Activated CD4-positive, alpha-beta T cell treated with anti-CD3 and anti-CD28 coated beads, Interleukin-2, amount 50 U/mL, for 4 hours (primary cell): Measurements from ENCODE around the gene MAN1C1.
"Not testable (repeated sequence)": the region's sequence is repeated elsewhere in the genome, so short reads cannot be mapped to it uniquely, and the experiment has no call there.

Experiments
- DNase-seq, 2 experiments: peaks; one replicate each; pipeline ENCODE4 v3.0.0-alpha.2; 2020

MAN1C1 gene

GRCh38 chr1:25699059-25699458, 82.5 kb downstream of the MAN1C1 start:
- DNase-seq = not testable (repeated sequence)

GRCh38 chr1:25699500-25700143, 83.0 kb downstream of the MAN1C1 start:
- DNase-seq = no peak

DNA sequence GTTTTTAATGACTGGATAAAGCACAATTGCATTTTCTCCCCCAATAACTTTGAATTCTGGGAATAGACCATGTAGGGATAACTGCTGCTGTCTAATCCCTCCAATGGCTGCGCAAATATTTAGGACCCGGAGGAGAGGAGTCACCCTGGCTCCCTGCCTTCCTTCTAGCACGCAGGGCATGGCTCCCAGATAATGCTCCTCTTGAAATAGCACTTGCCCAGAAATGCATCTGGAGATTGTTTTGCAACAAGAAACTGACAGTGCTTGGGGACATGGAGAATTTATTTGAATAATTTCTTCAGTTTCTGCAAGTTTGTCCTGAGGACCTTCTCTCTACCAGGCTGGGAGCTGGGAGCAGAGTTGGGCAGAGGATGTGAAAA, 83.5 kb downstream of the MAN1C1 start:
- DNase-seq = no peak

GRCh38 chr1:25700626-25701025, 84.0 kb downstream of the MAN1C1 start:
- DNase-seq = no peak

GRCh38 chr1:25701030-25701785, 84.6 kb downstream of the MAN1C1 start:
- no peak for DNase-seq

DNA sequence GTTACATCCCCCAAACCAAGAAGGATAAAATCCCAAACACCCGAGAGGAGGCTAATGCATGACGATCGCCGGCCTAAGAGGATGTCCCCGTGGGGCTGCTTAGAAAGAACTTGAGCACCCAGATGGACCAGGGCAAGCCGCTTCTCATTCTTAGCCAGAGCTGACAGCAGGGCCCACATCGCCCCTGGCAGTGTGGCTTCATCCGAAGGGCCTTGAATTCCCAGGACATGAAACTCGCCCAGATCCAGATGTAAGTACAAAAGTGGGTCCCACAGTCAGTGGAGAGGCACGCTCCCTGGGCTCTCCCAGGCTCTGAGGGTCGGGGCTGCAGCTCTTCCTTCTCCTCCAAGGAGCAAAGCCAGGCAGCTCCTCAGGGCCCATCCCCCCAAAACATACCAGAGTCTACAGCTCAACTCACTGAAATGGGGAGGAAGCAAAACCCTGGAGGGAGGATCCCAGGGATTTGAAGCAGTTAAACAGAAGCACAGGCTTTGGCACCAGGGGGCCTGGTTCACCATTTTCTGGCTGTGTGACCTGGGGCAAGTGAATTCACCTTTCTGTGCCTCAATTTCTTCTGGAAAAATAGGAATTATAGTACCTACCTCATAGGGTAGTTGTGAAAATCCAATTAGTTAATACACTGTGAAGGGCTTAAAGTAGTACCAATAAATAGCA, 85.6 kb downstream of the MAN1C1 start:
- DNase-seq = no peak

DNA sequence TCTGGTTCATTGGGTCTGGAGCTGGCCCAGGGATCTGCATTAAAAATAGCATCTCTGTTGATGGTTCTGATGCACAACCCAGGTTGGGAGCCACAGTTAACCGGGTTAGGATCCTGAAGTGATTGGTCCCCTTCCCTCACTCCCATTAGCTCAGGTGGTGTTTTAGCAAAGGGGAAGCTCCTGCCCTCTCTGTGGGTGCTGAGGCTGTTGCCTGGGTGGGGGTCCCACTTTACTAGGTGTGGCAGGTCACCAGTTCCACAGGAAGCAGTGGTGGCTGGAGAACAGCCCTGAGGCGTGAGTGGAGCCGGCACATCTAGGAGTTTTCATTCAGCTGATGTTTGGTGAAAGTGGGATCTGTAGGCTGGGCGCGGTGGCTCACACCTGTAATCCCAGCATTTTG, 86.5 kb downstream of the MAN1C1 start:
- no peak for DNase-seq

GRCh38 chr1:25703671-25704266, 87.2 kb downstream of the MAN1C1 start:
- no peak for DNase-seq

GRCh38 chr1:25704267-25704691, 87.7 kb downstream of the MAN1C1 start:
- no peak for DNase-seq

- no peak for DNase-seq
These were observed 89.1 kb downstream of the MAN1C1 start for GRCh38 chr1:25705699-25706098.

- no peak for DNase-seq
These were observed 89.8 kb downstream of the MAN1C1 start for GRCh38 chr1:25706146-25707089.

GRCh38 chr1:25707280-25708016, 90.9 kb downstream of the MAN1C1 start:
- DNase-seq = no peak

GRCh38 chr1:25710583-25711347, 94.2 kb downstream of the MAN1C1 start:
- no peak for DNase-seq

- DNase-seq = peak; percentile 34 to 44
These were observed 95.1 kb downstream of the MAN1C1 start for GRCh38 chr1:25711555-25712298.

- DNase-seq = no peak
These were observed 95.8 kb downstream of the MAN1C1 start for GRCh38 chr1:25712299-25712970.

DNA sequence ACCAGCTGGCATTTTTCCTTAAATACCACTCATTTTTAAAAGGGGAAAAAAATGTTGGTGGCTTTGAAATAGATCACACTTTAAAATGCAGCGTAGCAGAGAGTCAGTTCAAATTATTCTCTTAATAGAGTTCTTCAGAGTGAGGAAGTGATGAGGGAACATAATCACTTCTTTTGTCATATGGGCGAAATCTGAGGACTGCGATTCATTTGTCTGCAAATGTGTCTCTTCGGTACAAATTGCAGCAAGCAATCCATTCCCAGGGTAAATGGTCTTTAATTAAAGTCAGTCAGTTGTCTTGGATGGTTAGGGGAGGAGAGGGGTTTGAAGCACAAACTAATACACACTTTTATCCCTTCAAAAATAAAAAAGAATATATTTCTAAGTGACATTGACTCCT, 97.4 kb downstream of the MAN1C1 start:
- no peak for DNase-seq

GRCh38 chr1:25714372-25714931, 97.9 kb downstream of the MAN1C1 start:
- DNase-seq = no peak

- DNase-seq = no peak
These were observed 99.3 kb downstream of the MAN1C1 start for GRCh38 chr1:25715888-25716287.

DNA sequence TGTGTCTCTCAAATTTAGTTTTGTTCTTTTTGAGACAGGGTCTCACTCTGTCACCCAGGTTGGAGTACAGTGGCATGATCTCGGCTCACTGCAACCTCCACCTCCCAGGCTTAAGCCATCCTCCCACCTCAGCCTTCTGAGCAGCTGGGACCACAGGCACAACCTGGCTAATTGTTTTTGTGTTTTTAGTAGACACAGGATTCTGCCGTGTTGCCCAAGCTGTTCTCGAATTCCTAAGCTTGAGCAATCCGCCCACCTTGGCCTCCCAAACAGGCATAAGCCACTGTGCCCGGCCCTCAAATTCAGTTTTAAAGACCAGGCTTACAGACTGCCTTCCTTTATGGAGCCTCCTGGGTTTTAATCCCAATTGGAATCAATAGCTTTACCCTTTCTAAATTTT, 99.7 kb downstream of the MAN1C1 start:
- no peak for DNase-seq
